HG03045 (cell line): ENCODE data around the gene SYNDIG1.

Experiments used
- ATAC-seq: cut with Tn5 transposase; IDR thresholded peaks from one replicate; pipeline ENCODE4 v1.9.1; 2021; ENCODE audit warnings: mild to moderate bottlenecking, moderate library complexity; ENCODE audit not compliant: unreplicated experiment

Gene SYNDIG1

GRCh38 chr20:24470746-24471582 is 1.5 kb downstream of the SYNDIG1 start:
- ATAC-seq: no peak

- no peak for ATAC-seq
Measured at GRCh38 chr20:24472426-24472825, 3.0 kb downstream of the SYNDIG1 start.

DNA sequence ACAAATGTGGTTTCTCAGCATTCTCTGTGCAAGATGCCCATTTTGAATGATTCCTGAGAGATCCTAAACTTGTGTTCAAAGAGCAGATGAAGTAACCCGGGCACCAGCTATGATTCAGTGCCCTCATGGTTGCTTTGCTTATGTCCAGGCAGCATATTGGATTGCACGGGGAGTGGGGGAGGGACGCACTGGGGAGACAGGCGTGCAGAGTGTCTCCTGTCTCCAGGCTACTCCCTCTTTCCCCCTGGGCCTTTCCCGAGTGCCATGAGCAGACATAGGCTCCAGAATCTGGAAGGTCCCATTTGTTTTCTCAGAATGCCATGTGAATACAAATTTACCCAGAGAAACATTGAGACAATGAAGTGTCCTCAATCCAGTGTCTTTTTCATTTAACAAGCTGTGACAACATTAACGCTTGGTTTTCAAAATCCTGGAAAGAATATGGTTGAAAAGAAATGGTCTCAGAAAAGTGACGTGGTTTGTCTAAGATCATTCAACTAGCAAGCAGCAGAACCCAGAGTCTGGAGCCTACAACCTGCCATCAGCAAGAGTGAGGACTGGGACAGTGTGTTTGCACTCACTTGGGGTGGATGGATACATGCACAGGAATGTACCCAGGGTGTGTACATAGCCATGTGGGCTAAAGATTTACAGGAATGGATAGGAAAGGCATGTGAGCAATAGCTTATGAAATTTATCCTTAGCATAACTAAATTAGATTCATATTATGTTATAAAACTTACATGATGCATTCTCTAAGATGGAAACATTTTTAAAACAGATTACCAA is 4.2 kb downstream of the SYNDIG1 start:
- no peak for ATAC-seq

GRCh38 chr20:24477831-24478547 is 8.6 kb downstream of the SYNDIG1 start:
- no peak for ATAC-seq

GRCh38 chr20:24478584-24478983 is 9.2 kb downstream of the SYNDIG1 start:
- no peak for ATAC-seq

GRCh38 chr20:24479106-24479505 is 9.7 kb downstream of the SYNDIG1 start:
- ATAC-seq: no peak

- ATAC-seq: no peak
Measured at GRCh38 chr20:24479595-24479994, 10.2 kb downstream of the SYNDIG1 start.

DNA sequence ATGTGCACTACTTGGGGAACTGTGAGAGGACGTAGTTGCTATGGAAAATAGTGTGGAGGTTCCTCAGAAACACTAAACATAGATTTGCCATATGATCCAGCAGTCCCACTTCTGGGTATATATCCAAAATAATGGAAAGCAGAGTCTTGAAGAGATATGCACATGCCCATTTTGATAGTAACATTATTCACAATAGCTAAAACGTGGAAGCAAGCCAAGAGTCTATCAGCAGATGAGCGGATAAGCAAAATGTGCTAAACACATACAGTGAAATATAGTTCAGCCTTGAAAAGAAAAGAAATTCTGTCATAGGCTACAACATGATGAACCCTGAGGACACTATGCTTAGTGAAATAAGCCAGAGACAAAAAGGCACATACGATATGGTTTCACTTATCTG is 11.1 kb downstream of the SYNDIG1 start:
- ATAC-seq: no peak

DNA sequence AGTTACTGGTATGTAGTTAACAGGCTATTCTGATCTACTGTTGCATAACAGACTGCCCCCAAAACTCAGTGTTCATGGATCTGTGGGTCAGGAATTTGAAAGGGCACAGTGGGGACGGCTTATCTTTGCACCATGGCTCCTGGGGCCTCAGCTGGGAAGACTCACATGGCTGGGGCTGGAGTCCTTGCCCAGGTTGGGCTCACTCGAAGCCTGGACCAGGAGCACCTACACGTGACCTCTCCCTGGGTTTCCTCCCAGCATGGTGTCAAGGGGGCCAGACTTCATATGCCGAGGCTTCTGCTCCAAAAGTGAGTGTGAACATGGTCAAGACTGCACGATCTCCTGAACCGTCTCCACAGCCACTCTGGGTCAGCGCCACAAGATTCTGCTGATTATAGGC is 11.7 kb downstream of the SYNDIG1 start:
- no peak for ATAC-seq

- no peak for ATAC-seq
Measured at GRCh38 chr20:24483435-24484080, 14.1 kb downstream of the SYNDIG1 start.

GRCh38 chr20:24484081-24484450 is 14.6 kb downstream of the SYNDIG1 start:
- no peak for ATAC-seq

DNA sequence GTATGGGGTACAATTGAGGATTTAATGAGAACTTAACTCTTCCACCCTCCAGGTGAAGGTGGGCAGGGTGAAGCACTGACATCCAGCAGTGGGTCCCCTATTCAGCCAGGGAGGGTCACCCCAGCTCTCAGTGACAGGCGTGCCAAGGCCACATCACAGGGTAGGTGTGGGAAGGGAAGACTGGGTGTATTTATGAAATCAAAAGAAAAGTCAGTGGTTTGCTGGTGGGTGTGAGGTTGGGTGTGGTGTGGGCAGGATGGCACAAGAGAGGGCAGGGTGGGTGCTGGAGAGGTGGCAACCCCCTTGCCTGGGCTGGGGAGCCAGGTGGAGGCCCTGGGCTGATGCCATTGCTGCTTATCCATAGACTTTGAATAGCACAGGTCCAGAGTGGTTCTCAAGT is 16.6 kb downstream of the SYNDIG1 start:
- ATAC-seq: no peak

GRCh38 chr20:24487240-24487639 is 17.8 kb downstream of the SYNDIG1 start:
- no peak for ATAC-seq

DNA sequence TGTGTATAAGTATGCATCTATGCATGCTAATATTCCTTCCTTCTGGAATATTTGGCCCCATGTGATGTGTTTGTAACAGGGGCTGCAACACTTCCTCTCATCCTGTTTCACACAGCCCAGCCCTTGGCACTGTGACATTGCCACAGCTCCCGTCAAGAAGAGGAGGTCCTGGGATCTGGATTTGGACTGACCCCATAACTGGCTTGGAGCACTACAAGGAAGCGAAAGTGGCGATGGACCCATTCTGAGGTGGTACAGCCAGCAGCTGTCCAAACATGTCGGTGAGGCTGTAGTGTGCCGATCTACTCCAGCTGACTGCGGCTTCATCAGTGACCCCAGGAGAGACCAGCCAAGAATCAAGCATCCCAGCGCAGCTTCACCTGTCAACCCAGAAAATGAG is 18.2 kb downstream of the SYNDIG1 start:
- no peak for ATAC-seq

GRCh38 chr20:24488064-24488799 is 18.8 kb downstream of the SYNDIG1 start:
- no peak for ATAC-seq

- no peak for ATAC-seq
Measured at GRCh38 chr20:24488800-24489175, 19.4 kb downstream of the SYNDIG1 start.

GRCh38 chr20:24489193-24489592 is 19.8 kb downstream of the SYNDIG1 start:
- ATAC-seq: no peak

DNA sequence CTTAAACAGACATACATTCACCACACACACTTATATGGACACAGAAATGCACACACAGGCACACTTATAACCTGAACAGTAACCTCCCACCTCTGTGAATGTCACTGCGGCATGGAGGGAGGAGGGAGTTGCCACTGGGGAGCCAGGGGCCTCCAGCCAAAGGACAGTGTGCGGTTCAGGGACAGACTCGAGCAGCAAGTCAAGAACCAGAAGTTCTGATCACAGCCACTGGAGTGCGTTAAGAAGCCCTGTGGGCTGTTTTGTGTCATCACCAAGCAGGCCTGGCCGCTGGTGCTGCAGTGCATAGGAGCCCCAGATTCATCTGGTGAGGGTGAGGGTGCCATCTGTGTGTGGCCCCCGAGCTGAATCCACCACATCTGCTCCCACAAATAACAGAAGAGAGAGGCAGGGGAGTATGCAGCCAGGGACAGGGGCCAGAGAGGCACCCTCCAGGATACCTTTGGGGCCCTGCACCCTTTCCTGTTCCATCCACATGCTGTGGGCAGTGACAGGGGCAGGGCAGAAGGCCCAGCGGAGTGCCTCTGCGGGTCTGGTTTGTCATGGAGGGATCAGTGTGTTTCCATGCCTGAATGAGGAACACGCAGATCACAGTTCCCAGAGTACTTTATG is 20.3 kb downstream of the SYNDIG1 start:
- ATAC-seq: no peak

DNA sequence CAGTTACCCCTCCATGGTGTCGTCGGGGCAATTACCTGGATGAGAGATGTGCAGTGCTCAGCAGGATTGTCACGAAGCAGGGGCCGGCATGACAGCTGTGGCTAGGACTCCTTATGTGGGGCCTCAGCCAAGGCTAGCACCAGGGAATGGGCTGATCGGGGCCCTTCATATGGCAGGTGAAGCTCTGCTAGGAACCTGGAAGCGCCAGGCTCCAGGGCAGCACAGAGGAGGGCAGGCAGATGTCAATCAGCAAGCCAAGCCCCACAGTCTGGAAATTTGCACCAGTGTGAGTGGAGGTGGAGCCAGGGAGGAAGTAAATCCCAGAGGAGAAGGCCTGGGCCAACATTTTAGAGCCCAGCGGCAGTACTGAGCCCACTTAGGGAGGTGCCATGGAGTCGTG is 21.2 kb downstream of the SYNDIG1 start:
- ATAC-seq: no peak
